Keratinocyte (primary cell): ENCODE data around the gene TGFBR1.

Source experiments
- EZH2 ChIP-seq: IDR thresholded peaks from one replicate; pipeline ENCODE4 v1.6.1; 2012; ENCODE audit warnings: inconsistent platforms, mild to moderate bottlenecking, low read length, moderate library complexity
- TF ChIP-seq, protein P1 (sequence below), 3 experiments: IDR thresholded peaks in 1 of 3; conservative IDR thresholded peaks in 1 of 3; optimal IDR thresholded peaks in 1 of 3; 2 replicates in 2 of 3; 3 replicates in 1 of 3; pipeline versions ENCODE3 to v1.5.1; 2011; ENCODE audit warnings: low read length in 3 of 3, mild to moderate bottlenecking in 3 of 3, moderate library complexity in 2 of 3, control low read depth in 1 of 3, inconsistent platforms in 1 of 3; ENCODE audit not compliant: insufficient read depth in 2 of 3; ENCODE audit errors: extremely low read depth in 1 of 3

DNA sequence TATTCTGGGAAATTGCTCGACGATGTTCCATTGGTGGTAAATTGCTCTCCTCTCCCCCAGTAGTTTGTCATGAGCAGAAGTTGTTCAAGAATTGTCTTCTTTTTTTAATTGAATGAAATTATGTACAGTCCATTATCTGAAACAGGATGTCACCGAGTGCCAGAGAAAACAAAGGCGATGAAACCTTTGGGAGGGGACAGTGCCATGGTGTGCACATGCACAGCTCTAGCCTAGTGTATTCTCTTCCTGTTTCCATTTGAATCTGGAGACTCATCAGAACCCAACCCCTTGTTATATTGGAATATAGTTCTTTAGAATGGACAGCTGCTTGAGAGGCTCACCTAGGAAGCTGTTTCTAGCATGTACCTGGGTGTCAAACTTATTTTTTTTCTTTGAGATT lies 41.7 kb downstream of the TGFBR1 start:
- TF ChIP-seq, protein P1, sequence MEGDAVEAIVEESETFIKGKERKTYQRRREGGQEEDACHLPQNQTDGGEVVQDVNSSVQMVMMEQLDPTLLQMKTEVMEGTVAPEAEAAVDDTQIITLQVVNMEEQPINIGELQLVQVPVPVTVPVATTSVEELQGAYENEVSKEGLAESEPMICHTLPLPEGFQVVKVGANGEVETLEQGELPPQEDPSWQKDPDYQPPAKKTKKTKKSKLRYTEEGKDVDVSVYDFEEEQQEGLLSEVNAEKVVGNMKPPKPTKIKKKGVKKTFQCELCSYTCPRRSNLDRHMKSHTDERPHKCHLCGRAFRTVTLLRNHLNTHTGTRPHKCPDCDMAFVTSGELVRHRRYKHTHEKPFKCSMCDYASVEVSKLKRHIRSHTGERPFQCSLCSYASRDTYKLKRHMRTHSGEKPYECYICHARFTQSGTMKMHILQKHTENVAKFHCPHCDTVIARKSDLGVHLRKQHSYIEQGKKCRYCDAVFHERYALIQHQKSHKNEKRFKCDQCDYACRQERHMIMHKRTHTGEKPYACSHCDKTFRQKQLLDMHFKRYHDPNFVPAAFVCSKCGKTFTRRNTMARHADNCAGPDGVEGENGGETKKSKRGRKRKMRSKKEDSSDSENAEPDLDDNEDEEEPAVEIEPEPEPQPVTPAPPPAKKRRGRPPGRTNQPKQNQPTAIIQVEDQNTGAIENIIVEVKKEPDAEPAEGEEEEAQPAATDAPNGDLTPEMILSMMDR (optimal IDR thresholded peaks at IDR 0.05 in 1 of 3, IDR thresholded peaks at IDR 0.05 in 1 of 3, conservative IDR thresholded peaks at IDR 0.05 in 1 of 3; ENCODE audit: extremely low read depth in 1 of 3, insufficient read depth in 2 of 3, low read length in 3 of 3): no peak
- no peak for TF ChIP-seq EZH2
